Right lobe of liver (tissue), 6 donors: ENCODE measurements around the gene SUN1. TPM values are rescaled to one million over a fixed set of nuclear protein-coding genes. Genes with fewer than 3 reads are reported as not detected.
"Not testable (repeated sequence)": the region's sequence is repeated elsewhere in the genome, so short reads cannot be mapped to it uniquely, and the experiment has no call there.

Source experiments
- ATAC-seq, 4 donors: fragments of 200-7000 bp; cut with Tn5 transposase; one replicate each; pipeline ENCODE4 v1.9.1; 2020; ENCODE audit warnings: mild to moderate bottlenecking in 4 of 4, moderate library complexity in 4 of 4
- DNase-seq, 3 donors: peaks; one replicate each; pipeline ENCODE4 v3.0.0-alpha.2; 2020
- H3K27ac ChIP-seq, 3 donors: fragments of 200-600 bp; one replicate each; pipeline ENCODE4 v1.8.0; 2022
- H3K27me3 ChIP-seq, 2 donors: fragments of 200-600 bp; one replicate each; pipeline ENCODE4 v1.8.0; 2022
- H3K36me3 ChIP-seq, 4 donors: fragments of 200-600 bp; sonication (generic) in 1 of 4; one replicate each; pipeline versions ENCODE4 v1.5.1 to v1.8.0; 2017 to 2022; ENCODE audit warnings: control low read depth in 1 of 4
- H3K4me1 ChIP-seq, 4 donors: fragments of 200-600 bp; sonication (generic) in 1 of 4; one replicate each; pipeline versions ENCODE4 v1.5.1 to v1.8.0; 2017 to 2022; ENCODE audit warnings: control low read depth in 1 of 4
- H3K4me3 ChIP-seq, 3 donors: fragments of 200-600 bp; one replicate each; pipeline ENCODE4 v1.8.0; 2022
- H3K9me3 ChIP-seq, 4 donors: fragments of 200-600 bp; sonication (generic) in 1 of 4; one replicate each; pipeline versions ENCODE4 v1.5.1 to v1.8.0; 2017 to 2022; ENCODE audit warnings: control low read depth in 1 of 4
- CTCF ChIP-seq, 4 donors: fragments of 200-600 bp in 3 of 4; fragments of 450-650 bp in 1 of 4; IDR thresholded peaks; one replicate each; pipeline versions ENCODE4 v1.5.1 to v1.8.0; 2016 to 2022; ENCODE audit warnings: antibody characterized with exemption in 4 of 4, mild to moderate bottlenecking in 2 of 4
- POLR2A ChIP-seq: fragments of 450-650 bp; IDR thresholded peaks from one replicate; pipeline ENCODE4 v1.6.1; 2017; ENCODE audit warnings: antibody characterized with exemption, mild to moderate bottlenecking
- WGBS: methylation state at CpG from one replicate; pipeline ENCODE4 v1.1.6; 2018; ENCODE audit warnings: low coverage, low lambda C conversion rate; ENCODE audit not compliant: insufficient coverage; ENCODE audit errors: missing lambda C conversion rate; 5-methylcytosine and 5-hydroxymethylcytosine counted together
- intact Hi-C, 2 donors: fragments of 100-400 bp; cut with DNase I; formaldehyde crosslinking; loops; one replicate each; pipeline versions ENCODE4 v1.11.2 to v1.14.1; 2022
- total RNA-seq, 6 experiments: library from RNA; depleted of rRNA in 2 of 6; stranded (reverse); fragments of >200 nt in 2 of 6; fragmentation: NEBNext Ultra II Directional in 3 of 6; extraction: Animal tissue kit (Norgen Biotek cat#: 25700) in 3 of 6; gene quantifications; one replicate each; pipeline versions ENCODE4 v1.1.0 to v1.2.4, GENCODE V29; 2016 to 2023
- donor health status: DM: no; HTN: yes; CAD: no.
- donor health status: DM: no; HTN: no; CAD: no.
- donor health status: DM: no; HTN: no; CAD: no.
- donor health status: DM: no; HTN: yes; CAD: no.
- donor health status: DM: no; HTN: yes; CAD: no.

SUN1 gene
- total RNA-seq, 6 experiments from 2014 or later = 33.4 to 54.0 (median 48.7) TPM

DNA sequence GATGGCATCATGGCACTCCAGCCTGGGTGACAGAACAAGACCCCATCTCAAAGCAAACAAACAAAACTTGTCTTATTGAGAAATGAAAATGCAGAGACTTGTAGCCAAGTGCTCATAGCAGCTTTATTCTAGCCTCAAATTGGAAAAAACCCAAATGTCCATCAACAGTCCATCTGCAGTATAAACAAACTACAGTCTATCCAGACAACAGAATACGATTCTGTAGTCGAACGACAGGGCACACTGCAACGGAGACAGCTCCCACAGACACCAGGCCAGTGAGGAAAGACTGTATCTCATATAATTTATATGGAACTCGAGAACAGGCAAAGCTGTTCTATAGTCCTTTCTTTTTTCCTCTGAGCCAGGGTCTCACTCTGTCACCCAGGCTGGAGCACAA, 40.8 kb upstream of the SUN1 start:
- Histone ChIP-seq H3K4me3 (no peak overlapping the region), H3K9me3 (no peaks in the 10 kb centered on the region), H3K27ac (no peak overlapping the region), H3K27me3 (no peaks in the 10 kb centered on the region), H3K4me1 (no peaks in the 10 kb centered on the region), H3K36me3 (no peaks in the 10 kb centered on the region)
- 71% methylated on average over 5 of the region's 5 CpGs for WGBS
- TF ChIP-seq POLR2A (no peak), CTCF (IDR thresholded peaks at IDR 0.05) (no peak)
- no peak for DNase-seq
- intact Hi-C loops = no loop called here
- no peak for ATAC-seq

DNA sequence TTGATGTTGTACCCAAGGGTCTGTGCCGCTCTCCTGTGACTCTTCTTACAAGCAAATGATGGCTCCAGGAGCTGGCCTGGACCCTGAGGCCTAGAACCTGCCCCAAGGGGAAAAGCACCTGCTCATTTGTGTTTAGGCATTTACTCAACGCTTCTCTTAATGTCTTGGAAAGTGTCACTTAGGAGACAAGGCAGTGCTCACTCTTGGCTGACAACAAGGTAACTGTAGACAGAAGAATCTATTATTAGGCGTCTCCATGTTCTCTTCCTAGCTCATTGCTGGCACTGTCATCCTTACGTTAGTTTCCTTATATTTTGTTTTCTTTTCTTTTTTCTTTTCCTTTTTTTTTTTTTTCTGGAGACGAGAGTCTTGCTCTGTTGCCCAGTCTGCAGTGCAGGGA, 38.1 kb upstream of the SUN1 start:
- intact Hi-C loops = no loop called here
- 93% methylated on average over 3 of the region's 5 CpGs for WGBS
- no peak overlapping the region for H3K27ac ChIP-seq
- DNase-seq (no peak), ATAC-seq (no peak)
- no peaks in the 10 kb centered on the region for H3K4me1 ChIP-seq
- no peak overlapping the region for H3K4me3 ChIP-seq
- no peak for TF ChIP-seq POLR2A
- TF ChIP-seq CTCF (IDR thresholded peaks at IDR 0.05) = no peak
- H3K36me3 ChIP-seq = no peaks in the 10 kb centered on the region
- no peaks in the 10 kb centered on the region for H3K9me3 ChIP-seq
- H3K27me3 ChIP-seq = no peaks in the 10 kb centered on the region

- ATAC-seq (peak in 1 of 4 donors; percentile 34), DNase-seq (no peak)
- no peak for TF ChIP-seq CTCF (IDR thresholded peaks at IDR 0.05)
- TF ChIP-seq POLR2A = no peak
- Histone ChIP-seq H3K4me1 (no peaks in the 10 kb centered on the region), H3K27me3 (no peaks in the 10 kb centered on the region), H3K36me3 (no peaks in the 10 kb centered on the region), H3K4me3 (no peak overlapping the region), H3K27ac (no peak overlapping the region), H3K9me3 (no peaks in the 10 kb centered on the region)
- intact Hi-C loops = no loop called here
- 100% methylated on average over 3 of the region's 31 CpGs for WGBS
Measured at GRCh38 chr7:794671-795329, 37.5 kb upstream of the SUN1 start.

GRCh38 chr7:796434-797169, 35.7 kb upstream of the SUN1 start:
- 67% methylated on average over 5 of the region's 10 CpGs for WGBS
- H3K9me3 ChIP-seq, DNase-seq, H3K27ac ChIP-seq, H3K27me3 ChIP-seq, H3K4me3 ChIP-seq, intact Hi-C loops, ATAC-seq, H3K36me3 ChIP-seq, H3K4me1 ChIP-seq: not testable (repeated sequence)

DNA sequence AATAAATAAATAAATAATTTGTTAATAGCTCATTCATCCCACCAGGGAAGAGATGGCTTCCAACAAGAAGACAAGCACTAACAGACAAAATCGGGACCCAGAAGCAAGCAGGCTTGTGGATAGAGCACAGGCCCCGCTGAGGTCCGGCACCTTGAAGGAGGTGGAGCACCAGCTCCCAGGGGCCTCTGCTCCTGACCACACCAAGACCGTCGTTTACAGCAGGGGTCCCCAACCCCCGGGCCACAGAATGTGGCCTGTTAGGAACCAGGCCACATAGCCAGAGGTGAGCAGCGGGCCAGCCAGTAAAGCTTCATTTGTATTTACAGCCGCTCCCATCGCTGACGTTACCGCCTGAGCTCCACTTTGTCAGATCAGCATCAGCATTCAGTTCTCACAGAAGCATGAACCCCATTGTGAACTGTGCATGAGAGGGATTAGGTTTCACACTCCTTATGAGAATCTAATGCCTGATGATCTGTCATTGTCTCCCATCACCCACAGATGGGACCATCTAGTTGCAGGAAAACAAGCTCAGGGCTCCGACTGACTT, 33.3 kb upstream of the SUN1 start:
- Histone ChIP-seq H3K27ac (no peak overlapping the region), H3K4me3 (no peak overlapping the region), H3K36me3 (no peaks in the 10 kb centered on the region), H3K4me1 (no peaks in the 10 kb centered on the region), H3K27me3 (no peaks in the 10 kb centered on the region), H3K9me3 (no peaks in the 10 kb centered on the region)
- ATAC-seq (no peak), DNase-seq (no peak)
- 97% methylated on average over 6 of the region's 12 CpGs for WGBS
- no peak for TF ChIP-seq CTCF (IDR thresholded peaks at IDR 0.05)
- TF ChIP-seq POLR2A = no peak
- intact Hi-C loops = no loop called here
